Keratinocyte (primary cell): ENCODE results near the gene UGT1A4. TPM values are rescaled to one million over a fixed set of nuclear protein-coding genes. Genes with fewer than 3 reads are reported as not detected.
A peak's percentile ranks its signal among the peaks of the same experiment; 100 is the strongest.

ENCODE experiments used
- DNase-seq: peaks from one replicate; pipeline ENCODE4 v3.0.0-alpha.2; 2011; ENCODE audit warnings: low read depth, missing footprints, low spot score
- FAIRE-seq: peaks from 2 replicates; lab custom pipeline; 2011; peaks lifted over from hg19 to GRCh38; lab: Jason Lieb, UNC
- H2AFZ ChIP-seq: 2 replicates; pipeline ENCODE4 v1.6.0; 2012; ENCODE audit warnings: low read length, control low read depth, inconsistent platforms; ENCODE audit not compliant: control insufficient read depth
- H3K27ac ChIP-seq: 2 replicates; pipeline ENCODE4 v1.5.1; 2011; ENCODE audit warnings: low read length; ENCODE audit not compliant: control insufficient read depth, insufficient read depth
- H3K27me3 ChIP-seq: 3 replicates; pipeline ENCODE4 v1.6.0; 2011; ENCODE audit warnings: low read length; ENCODE audit not compliant: control insufficient read depth, insufficient read depth; ENCODE audit errors: extremely low read depth
- H3K36me3 ChIP-seq, 2 experiments: 2 replicates in 1 of 2; 3 replicates in 1 of 2; pipeline ENCODE4 v1.5.1; 2011; ENCODE audit warnings: low read length in 2 of 2, mild to moderate bottlenecking in 1 of 2; ENCODE audit not compliant: control insufficient read depth in 2 of 2, insufficient read depth in 2 of 2; ENCODE audit errors: extremely low read depth in 1 of 2
- H3K4me1 ChIP-seq: 3 replicates; pipeline ENCODE4 v1.5.1; 2011; ENCODE audit warnings: low read length; ENCODE audit not compliant: control insufficient read depth, insufficient read depth; ENCODE audit errors: extremely low read depth
- H3K4me2 ChIP-seq: 3 replicates; pipeline ENCODE4 v1.6.0; 2011; ENCODE audit warnings: low read depth, low read length; ENCODE audit not compliant: control insufficient read depth, insufficient read depth; ENCODE audit errors: extremely low read depth
- H3K4me3 ChIP-seq, 3 experiments: fragments of 200-600 bp in 1 of 3; sonication (generic) in 1 of 3; 2 replicates in 2 of 3; 3 replicates in 1 of 3; pipeline ENCODE4 v1.5.1; 2011 to 2016; ENCODE audit warnings: low read length in 3 of 3, mild to moderate bottlenecking in 3 of 3, control low read depth in 2 of 3, inconsistent platforms in 1 of 3, low read depth in 1 of 3, mixed read lengths in 1 of 3, mixed run types in 1 of 3, moderate library complexity in 1 of 3; ENCODE audit not compliant: control insufficient read depth in 2 of 3, insufficient read depth in 2 of 3; ENCODE audit errors: extremely low read depth in 1 of 3
- H3K79me2 ChIP-seq: 2 replicates; pipeline ENCODE4 v1.6.0; 2012; ENCODE audit warnings: low read length; ENCODE audit not compliant: control insufficient read depth, insufficient read depth
- H3K9ac ChIP-seq: 3 replicates; pipeline ENCODE4 v1.6.0; 2011; ENCODE audit warnings: low read length; ENCODE audit not compliant: control insufficient read depth, insufficient read depth; ENCODE audit errors: extremely low read depth
- H3K9me1 ChIP-seq: 3 replicates; pipeline ENCODE4 v1.6.0; 2011; ENCODE audit warnings: low read length; ENCODE audit not compliant: control insufficient read depth, insufficient read depth; ENCODE audit errors: extremely low read depth
- H3K9me3 ChIP-seq: 2 replicates; pipeline ENCODE4 v1.5.1; 2012; ENCODE audit warnings: low read depth, low read length; ENCODE audit not compliant: control insufficient read depth
- H4K20me1 ChIP-seq: 3 replicates; pipeline ENCODE4 v1.6.0; 2011; ENCODE audit warnings: low read length; ENCODE audit not compliant: control insufficient read depth, insufficient read depth; ENCODE audit errors: extremely low read depth
- EZH2 ChIP-seq: IDR thresholded peaks from one replicate; pipeline ENCODE4 v1.6.1; 2012; ENCODE audit warnings: inconsistent platforms, mild to moderate bottlenecking, low read length, moderate library complexity
- dilution Hi-C: fragments of 300-500 bp; cut with MboI; formaldehyde crosslinking; loops from one replicate; pipeline ENCODE4 v1.7.0; 2020; ENCODE audit warnings: low sequenced_read_pairs; ENCODE audit not compliant: extremely low pct_ligation_motif_present
- polyA plus RNA-seq, 5 experiments: library from polyadenylated mRNA; depleted of rRNA in 3 of 5; stranded (reverse) in 3 of 5; stranded (forward) in 1 of 5; unstranded in 1 of 5; fragments of >200 nt; gene quantifications; 1 replicate in 1 of 5; 2 replicates in 3 of 5; 3 replicates in 1 of 5; pipeline versions ENCODE4 v1.2.1 to v1.2.3, GENCODE V29; 2011 to 2012; ENCODE audit warnings: missing spikeins in 2 of 5, low read depth in 1 of 5, low replicate concordance in 1 of 5
- TF ChIP-seq, protein P1 (sequence below), 3 experiments: IDR thresholded peaks in 1 of 3; conservative IDR thresholded peaks in 1 of 3; optimal IDR thresholded peaks in 1 of 3; 2 replicates in 2 of 3; 3 replicates in 1 of 3; pipeline versions ENCODE3 to v1.5.1; 2011; ENCODE audit warnings: low read length in 3 of 3, mild to moderate bottlenecking in 3 of 3, moderate library complexity in 2 of 3, control low read depth in 1 of 3, inconsistent platforms in 1 of 3; ENCODE audit not compliant: insufficient read depth in 2 of 3; ENCODE audit errors: extremely low read depth in 1 of 3

Gene UGT1A4
- polyA plus RNA-seq, 1 donor (not counting 4 experiments of a cell fraction or from before 2014, with no cell fraction given) = 2.4 TPM

DNA sequence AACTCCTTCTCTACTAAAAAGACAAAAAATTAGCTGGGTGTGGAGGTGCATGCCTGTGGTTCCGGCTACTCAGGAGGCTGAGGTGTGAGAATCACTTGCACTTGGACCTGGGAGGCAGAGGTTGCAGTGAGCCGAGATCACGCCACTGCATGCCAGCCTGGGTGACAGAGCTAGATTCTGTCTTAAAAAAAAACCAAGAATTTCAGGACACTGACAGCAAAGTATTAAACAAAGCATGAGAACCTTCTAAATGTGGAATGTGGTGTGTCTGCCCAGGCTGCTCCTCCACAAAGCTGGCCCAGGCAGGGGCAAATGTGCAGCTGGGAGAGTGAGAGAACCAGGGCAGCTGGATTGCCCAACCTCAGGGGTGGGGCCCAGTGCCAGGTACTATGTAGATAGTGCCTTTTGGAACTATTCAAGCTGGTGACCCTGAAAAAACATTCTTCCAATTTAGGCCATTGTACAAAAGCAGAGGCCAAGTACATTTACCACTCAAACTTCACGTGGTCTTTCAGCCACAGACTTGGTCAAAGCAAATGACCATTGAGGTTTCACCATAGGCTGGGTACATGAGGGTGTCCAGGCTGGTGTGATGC lies 12.5 kb upstream of the UGT1A4 start:
- peaks cover 43% of the 10 kb centered on the region for H3K79me2 ChIP-seq
- H3K4me1 ChIP-seq = peaks cover 34% of the 10 kb centered on the region
- no peak for TF ChIP-seq EZH2
- TF ChIP-seq, protein P1, sequence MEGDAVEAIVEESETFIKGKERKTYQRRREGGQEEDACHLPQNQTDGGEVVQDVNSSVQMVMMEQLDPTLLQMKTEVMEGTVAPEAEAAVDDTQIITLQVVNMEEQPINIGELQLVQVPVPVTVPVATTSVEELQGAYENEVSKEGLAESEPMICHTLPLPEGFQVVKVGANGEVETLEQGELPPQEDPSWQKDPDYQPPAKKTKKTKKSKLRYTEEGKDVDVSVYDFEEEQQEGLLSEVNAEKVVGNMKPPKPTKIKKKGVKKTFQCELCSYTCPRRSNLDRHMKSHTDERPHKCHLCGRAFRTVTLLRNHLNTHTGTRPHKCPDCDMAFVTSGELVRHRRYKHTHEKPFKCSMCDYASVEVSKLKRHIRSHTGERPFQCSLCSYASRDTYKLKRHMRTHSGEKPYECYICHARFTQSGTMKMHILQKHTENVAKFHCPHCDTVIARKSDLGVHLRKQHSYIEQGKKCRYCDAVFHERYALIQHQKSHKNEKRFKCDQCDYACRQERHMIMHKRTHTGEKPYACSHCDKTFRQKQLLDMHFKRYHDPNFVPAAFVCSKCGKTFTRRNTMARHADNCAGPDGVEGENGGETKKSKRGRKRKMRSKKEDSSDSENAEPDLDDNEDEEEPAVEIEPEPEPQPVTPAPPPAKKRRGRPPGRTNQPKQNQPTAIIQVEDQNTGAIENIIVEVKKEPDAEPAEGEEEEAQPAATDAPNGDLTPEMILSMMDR (optimal IDR thresholded peaks at IDR 0.05 in 1 of 3, IDR thresholded peaks at IDR 0.05 in 1 of 3, conservative IDR thresholded peaks at IDR 0.05 in 1 of 3; ENCODE audit: extremely low read depth in 1 of 3, insufficient read depth in 2 of 3, low read length in 3 of 3) = no peak
- dilution Hi-C loops = no loop called here
- H2AFZ ChIP-seq = no peak overlapping the region
- no peak overlapping the region for H3K4me3 ChIP-seq
- DNase-seq (no peak), FAIRE-seq (no peak)
- no peaks in the 10 kb centered on the region for H3K27me3 ChIP-seq
- no peaks in the 10 kb centered on the region for H3K9me3 ChIP-seq
- H3K36me3 ChIP-seq = no peaks in the 10 kb centered on the region
- peak overlapping the region; percentile 36 for H3K4me2 ChIP-seq
- H3K9ac ChIP-seq = peak overlapping the region; percentile 8
- H4K20me1 ChIP-seq = no peaks in the 10 kb centered on the region
- peak overlapping the region; percentile 59 for H3K27ac ChIP-seq
- H3K9me1 ChIP-seq = no peaks in the 10 kb centered on the region

DNA sequence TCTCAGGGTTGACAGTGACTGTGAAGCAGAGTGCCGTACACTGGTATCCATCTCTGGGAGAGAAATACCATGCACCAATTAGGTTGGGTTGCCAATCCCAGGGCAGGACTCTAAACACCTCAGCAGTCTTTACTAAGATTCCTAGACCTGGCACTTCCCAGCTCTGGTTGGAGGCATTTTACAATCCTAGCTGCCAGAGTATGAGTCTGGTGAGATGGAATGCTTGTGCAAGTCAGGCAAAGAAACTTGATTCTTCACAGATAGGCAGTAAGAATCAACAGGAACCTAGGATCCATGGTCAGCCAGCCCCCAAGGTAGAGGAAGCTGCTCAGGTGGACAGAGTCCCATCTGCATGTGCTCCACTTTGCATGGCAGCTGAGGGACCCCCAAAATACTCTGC lies 11.8 kb upstream of the UGT1A4 start:
- Histone ChIP-seq H3K4me3 (no peak overlapping the region), H4K20me1 (no peaks in the 10 kb centered on the region), H3K79me2 (peaks cover 47% of the 10 kb centered on the region), H3K4me2 (peak overlapping the region; percentile 36), H3K4me1 (peaks cover 37% of the 10 kb centered on the region), H2AFZ (no peak overlapping the region), H3K27me3 (no peaks in the 10 kb centered on the region), H3K27ac (peak overlapping the region; percentile 59), H3K9me1 (no peaks in the 10 kb centered on the region), H3K9ac (no peak overlapping the region), H3K36me3 (no peaks in the 10 kb centered on the region), H3K9me3 (no peaks in the 10 kb centered on the region)
- dilution Hi-C loops = no loop called here
- FAIRE-seq = peak; percentile 92
- TF ChIP-seq, protein P1 (optimal IDR thresholded peaks at IDR 0.05 in 1 of 3, IDR thresholded peaks at IDR 0.05 in 1 of 3, conservative IDR thresholded peaks at IDR 0.05 in 1 of 3; ENCODE audit: extremely low read depth in 1 of 3, insufficient read depth in 2 of 3, low read length in 3 of 3) = no peak
- no peak for TF ChIP-seq EZH2
- no peak for DNase-seq
